Measurements from ENCODE around the gene FAM217A.

Gene FAM217A

DNA sequence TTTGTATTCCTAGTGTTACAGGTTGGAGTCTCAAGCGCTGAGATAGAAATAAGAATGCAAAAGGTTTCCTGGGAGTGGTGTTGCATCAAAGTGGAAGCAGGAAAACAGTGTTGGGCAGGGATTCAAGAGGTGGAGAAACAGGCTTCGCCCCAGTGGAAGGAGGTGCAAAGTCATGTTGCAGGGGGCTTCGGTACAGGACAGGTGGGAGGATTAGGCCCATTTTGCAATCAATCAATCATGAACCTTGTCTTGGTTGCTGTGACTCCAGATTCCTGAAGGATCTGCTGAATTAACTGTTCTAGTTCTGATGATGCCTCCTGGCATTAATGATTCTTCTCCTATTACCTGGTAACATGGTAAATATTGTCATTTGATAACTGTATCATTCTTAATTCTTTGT lies 22.4 kb upstream of the FAM217A start:
- no peak for TF ChIP-seq GATA3 (IDR thresholded peaks at IDR 0.05; ENCODE audit: low read depth, low read length)
- no peak for TF ChIP-seq GATA2 (IDR thresholded peaks at IDR 0.05; ENCODE audit: low read depth, low read length)

DNA sequence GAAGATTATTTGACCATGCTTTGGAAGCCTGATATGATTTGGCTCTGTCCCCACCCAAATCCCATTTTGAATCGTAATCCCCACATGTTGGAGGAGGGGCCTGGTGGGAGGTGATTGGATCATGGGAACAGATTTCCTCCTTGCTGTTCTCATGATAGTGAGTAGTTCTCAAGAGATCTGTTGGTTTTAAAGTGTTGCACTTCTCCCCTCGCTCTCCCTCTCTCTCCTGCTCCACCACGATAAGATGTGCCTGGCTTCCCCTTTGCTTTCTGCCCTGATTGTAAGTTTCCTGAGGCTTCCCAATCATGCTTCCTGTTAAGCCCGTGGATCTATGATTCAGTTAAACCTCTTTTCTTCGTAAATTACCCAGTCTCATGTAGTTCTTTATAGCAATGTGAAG lies 21.7 kb upstream of the FAM217A start:
- TF ChIP-seq GATA3 (IDR thresholded peaks at IDR 0.05; ENCODE audit: low read depth, low read length) (no peak), GATA2 (IDR thresholded peaks at IDR 0.05; ENCODE audit: low read depth, low read length) (no peak)

GRCh38 chr6:4093288-4093687 lies 14.4 kb upstream of the FAM217A start:
- TF ChIP-seq GATA3 (IDR thresholded peaks at IDR 0.05; ENCODE audit: low read depth, low read length) (no peak), GATA2 (IDR thresholded peaks at IDR 0.05; ENCODE audit: low read depth, low read length) (no peak)

DNA sequence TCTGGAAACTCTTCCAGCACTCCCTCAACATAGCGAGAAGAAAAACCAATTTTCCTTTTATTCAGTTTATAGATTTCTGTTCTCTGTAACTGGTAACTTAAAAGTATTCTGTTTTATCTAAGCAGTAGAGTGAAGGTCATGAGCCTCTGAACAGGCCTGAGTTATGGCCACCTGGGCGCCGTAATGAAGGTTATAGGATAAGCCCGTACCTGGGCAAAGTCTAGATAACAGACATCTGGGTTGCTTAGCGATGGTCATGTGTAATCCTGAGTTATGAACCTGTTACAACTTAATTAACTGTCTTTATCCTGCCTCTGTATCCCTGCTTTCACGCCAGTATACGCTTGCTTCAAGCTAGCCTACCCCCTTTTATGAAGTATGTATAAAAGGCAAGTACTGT lies 13.0 kb upstream of the FAM217A start:
- TF ChIP-seq GATA2 (IDR thresholded peaks at IDR 0.05; ENCODE audit: low read depth, low read length), result no peak
- no peak for TF ChIP-seq GATA3 (IDR thresholded peaks at IDR 0.05; ENCODE audit: low read depth, low read length)

DNA sequence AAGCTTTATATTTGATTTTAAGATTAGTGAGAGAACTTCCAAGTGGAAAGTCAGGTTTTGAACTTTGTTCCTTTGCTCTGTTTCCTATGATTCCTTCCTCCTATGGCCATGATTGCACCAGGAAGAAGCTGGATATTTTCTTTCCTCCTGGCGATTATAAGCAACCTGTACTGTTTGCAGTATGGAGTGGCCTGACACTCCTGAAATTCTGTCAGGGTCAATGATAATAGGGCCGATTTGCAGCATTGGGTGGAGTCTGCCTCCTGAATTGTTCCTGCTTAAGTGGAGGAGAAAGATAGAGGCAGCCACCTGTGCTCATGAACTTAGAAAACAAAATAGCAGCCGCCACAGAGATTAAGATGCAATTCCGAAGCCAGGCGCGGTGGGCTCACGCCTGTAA lies 9.8 kb upstream of the FAM217A start:
- TF ChIP-seq GATA2 (IDR thresholded peaks at IDR 0.05; ENCODE audit: low read depth, low read length), result no peak
- no peak for TF ChIP-seq GATA3 (IDR thresholded peaks at IDR 0.05; ENCODE audit: low read depth, low read length)

DNA sequence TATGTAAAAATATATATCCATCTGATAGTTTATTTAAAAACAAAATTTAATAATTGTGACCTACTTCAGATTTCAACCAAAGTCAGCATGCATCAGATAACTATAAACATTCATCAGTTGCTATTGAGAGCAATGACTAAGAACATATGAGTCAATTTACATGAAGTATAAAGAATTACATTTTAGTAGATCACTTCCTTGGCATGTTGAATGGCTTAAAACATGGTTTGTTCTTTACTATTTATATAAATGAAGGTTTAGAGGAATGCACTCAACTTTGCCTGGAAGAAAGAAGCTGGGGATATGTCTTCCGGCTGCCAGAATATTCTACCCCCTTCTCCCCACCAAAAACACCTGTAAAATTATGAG lies 6.4 kb upstream of the FAM217A start:
- TF ChIP-seq GATA2 (IDR thresholded peaks at IDR 0.05; ENCODE audit: low read depth, low read length) (no peak), GATA3 (IDR thresholded peaks at IDR 0.05; ENCODE audit: low read depth, low read length) (no peak)

DNA sequence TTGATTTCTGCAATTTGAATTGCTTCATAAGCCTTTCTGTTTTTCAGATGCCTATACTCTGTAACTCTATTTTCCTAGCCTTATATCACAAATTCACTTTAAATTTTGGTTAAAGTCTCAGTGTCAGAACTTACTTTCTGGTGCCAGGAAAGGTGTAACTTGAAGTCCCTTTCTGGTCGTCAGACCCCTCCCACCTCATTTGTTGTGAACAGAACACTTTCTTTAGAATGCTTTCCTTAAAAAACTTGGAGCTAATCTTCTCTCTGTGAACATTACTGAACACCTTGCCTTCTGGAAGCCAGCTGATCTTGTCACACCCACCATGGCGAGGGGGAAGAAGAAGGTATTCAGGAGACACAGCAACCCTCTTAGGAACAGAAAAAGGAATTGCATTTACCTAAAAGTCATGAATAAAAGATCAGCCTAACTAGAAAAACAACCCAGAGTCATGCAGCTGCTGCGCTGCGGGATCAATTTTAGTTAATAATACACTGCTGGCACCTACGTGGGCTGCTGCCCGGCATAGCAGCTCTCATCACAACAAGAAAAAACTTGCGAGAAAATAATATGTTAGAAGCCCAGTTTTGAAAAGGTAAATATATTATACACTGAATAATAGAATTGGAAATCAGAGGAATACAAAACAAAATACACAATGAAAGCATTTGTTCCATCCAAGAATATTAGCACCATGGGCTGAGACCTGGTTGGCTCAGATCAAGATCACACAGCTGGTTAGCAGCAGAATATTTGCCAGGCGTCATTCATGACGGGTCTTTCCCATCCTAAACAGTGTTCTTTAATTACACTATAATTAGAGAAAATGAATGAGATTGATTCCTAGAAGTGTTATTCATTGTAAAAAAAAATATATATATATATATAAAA lies 5.8 kb upstream of the FAM217A start:
- no peak for TF ChIP-seq GATA2 (IDR thresholded peaks at IDR 0.05; ENCODE audit: low read depth, low read length)
- no peak for TF ChIP-seq GATA3 (IDR thresholded peaks at IDR 0.05; ENCODE audit: low read depth, low read length)

- TF ChIP-seq GATA2 (IDR thresholded peaks at IDR 0.05; ENCODE audit: low read depth, low read length) (no peak), GATA3 (IDR thresholded peaks at IDR 0.05; ENCODE audit: low read depth, low read length) (no peak)
Observed at GRCh38 chr6:4074478-4075235, 4.3 kb downstream of the FAM217A start.

DNA sequence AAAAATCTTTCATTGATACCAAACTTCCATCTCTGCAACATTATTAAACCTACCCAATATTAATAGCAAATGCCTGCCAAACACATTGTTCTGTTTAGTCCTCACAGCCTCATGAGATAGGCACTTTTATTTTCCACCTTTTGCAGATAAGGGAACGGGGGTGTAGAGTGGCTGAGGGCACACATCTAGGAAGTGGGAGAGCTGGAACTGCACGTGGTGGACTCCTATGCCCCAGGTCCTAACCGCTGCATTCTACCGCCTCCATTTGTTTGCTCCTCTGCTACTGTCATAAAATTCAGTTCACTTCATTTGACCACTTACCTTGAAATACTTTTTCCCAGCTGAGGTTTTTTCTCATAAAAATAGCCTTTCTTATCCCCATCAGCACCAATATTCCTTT lies 7.6 kb downstream of the FAM217A start:
- TF ChIP-seq GATA3 (IDR thresholded peaks at IDR 0.05; ENCODE audit: low read depth, low read length) (no peak), GATA2 (IDR thresholded peaks at IDR 0.05; ENCODE audit: low read depth, low read length) (no peak)

DNA sequence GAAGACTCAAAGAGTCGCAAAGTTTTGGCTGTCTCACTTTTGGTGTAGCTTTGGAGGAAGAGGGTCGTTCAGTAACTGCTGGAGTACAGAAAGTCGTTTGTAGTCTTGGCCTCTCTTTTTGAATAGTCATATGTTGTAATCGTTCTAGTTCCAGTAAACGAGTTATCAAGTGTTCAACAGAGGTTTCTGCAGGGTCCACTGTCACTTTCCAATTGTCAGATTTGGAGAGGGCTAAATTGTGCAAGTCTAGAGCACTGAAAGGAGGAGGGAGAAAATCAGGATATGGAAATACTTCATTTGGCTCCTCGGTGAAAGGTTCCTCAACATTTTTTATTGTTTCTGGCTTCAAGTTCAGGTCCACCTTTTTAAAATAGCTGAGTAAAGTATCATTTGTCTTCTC lies 9.7 kb downstream of the FAM217A start:
- TF ChIP-seq GATA3 (IDR thresholded peaks at IDR 0.05; ENCODE audit: low read depth, low read length) (no peak), GATA2 (IDR thresholded peaks at IDR 0.05; ENCODE audit: low read depth, low read length) (no peak)

DNA sequence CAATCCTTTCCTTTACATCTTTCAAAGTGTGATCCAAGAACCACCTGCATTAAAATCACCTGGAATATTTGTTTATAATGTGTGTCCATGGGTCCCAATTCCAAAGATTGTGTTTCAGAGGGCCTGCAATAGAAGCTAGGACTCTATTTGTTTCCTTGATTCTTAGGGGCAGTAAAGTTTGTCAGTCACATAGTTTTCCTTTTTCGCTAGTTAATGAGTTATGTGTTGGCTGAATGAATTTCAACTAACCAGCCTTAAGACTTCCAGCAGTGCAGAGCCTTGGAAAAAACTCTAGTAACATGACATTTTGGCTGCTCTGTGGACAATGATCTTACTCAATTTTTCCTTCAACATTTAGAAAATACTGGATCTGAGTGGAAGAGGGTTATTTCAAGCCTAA lies 11.3 kb downstream of the FAM217A start:
- no peak for TF ChIP-seq GATA3 (IDR thresholded peaks at IDR 0.05; ENCODE audit: low read depth, low read length)
- no peak for TF ChIP-seq GATA2 (IDR thresholded peaks at IDR 0.05; ENCODE audit: low read depth, low read length)

- no peak for TF ChIP-seq GATA3 (IDR thresholded peaks at IDR 0.05; ENCODE audit: low read depth, low read length)
Observed at GRCh38 chr6:4066029-4066755, 12.7 kb downstream of the FAM217A start.

DNA sequence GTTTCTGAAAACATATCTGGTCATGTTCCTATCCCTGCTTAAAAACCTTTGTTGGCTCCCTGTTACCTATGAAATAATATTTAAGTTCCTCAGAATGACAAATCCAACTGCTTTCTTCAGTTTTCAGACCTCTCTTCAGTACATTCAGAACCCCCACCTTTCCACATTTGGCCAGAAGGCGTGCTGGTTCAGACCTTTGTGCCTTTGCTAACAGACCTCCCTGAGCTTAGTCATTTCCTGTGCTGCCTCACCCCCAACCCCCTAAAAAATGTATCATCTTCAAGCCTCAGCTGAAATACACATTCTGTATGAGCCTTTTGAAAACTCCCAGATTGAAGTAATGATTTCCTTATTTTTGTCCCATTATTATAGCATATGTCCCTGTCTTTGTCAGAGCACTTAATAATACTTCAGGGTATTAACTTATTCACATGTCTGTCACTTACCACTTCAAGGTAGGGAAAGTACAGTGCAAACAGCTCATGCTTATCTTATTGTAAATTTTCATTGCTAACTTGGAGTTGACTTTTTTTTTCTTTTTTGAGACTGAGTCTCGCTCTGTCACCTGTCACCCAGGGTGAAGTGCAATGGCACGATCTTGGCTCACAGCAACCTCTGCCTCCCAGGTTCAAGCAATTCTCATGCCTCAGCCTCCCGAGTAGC lies 19.7 kb downstream of the FAM217A start:
- TF ChIP-seq GATA3 (IDR thresholded peaks at IDR 0.05; ENCODE audit: low read depth, low read length) (no peak), GATA2 (IDR thresholded peaks at IDR 0.05; ENCODE audit: low read depth, low read length) (no peak)

DNA sequence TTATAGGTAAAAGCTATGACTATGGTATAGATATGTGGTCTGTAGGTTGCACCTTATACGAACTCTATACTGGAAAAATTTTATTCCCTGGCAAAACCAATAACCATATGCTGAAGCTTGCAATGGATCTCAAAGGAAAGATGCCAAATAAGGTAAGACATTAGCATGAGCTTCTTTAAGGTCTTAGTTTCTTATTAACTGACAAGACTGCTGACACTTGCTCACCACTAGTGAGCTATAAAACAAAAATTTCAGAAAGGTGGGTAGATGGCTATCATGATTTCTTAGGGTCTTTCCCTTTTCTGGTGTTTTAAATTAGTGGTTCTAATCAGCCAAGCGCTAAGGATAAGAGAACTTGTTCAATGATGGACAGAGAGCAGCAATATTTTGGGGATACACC lies 21.9 kb downstream of the FAM217A start:
- TF ChIP-seq GATA2 (IDR thresholded peaks at IDR 0.05; ENCODE audit: low read depth, low read length) (no peak), GATA3 (IDR thresholded peaks at IDR 0.05; ENCODE audit: low read depth, low read length) (no peak)

Data from SH-SY5Y (cell line).